Mesothelial cell of epicardium (in vitro differentiated cells): ENCODE data around the gene LAMTOR5. TPM values are rescaled to one million over a fixed set of nuclear protein-coding genes. Genes with fewer than 3 reads are reported as not detected.

Source experiments
- DNase-seq, 2 experiments: peaks; one replicate each; pipeline ENCODE4 v3.0.0; 2021; ENCODE audit warnings: low spot score in 2 of 2; ENCODE audit not compliant: unreplicated experiment in 2 of 2
- H3K27ac Mint-ChIP-seq: 2 replicates; pipeline ENCODE4 v1.8.0; 2021; ENCODE audit warnings: mixed read lengths
- H3K27me3 Mint-ChIP-seq: 2 replicates; pipeline ENCODE4 v1.8.0; 2021; ENCODE audit warnings: low read depth, mixed read lengths
- H3K36me3 Mint-ChIP-seq: 2 replicates; pipeline ENCODE4 v1.8.0; 2021; ENCODE audit warnings: mixed read lengths
- H3K4me1 Mint-ChIP-seq: 2 replicates; pipeline ENCODE4 v1.8.0; 2021; ENCODE audit warnings: mixed read lengths
- H3K4me3 Mint-ChIP-seq: 2 replicates; pipeline ENCODE4 v1.8.0; 2021; ENCODE audit warnings: mild to moderate bottlenecking, moderate library complexity, mixed read lengths
- H3K9me3 Mint-ChIP-seq: 2 replicates; pipeline ENCODE4 v1.8.0; 2021; ENCODE audit warnings: mixed read lengths
- CTCF ChIP-seq: fragments of 200-600 bp; sonication (generic); IDR thresholded peaks from one replicate; pipeline ENCODE4 v1.5.0; 2021; ENCODE audit warnings: antibody characterized with exemption; ENCODE audit not compliant: unreplicated experiment
- total RNA-seq: library from RNA; stranded (reverse); gene quantifications from 3 replicates; pipeline ENCODE4 v1.2.1, GENCODE V29; 2021

LAMTOR5 gene
- total RNA-seq, 1 donor from 2014 or later = 97.8 TPM

GRCh38 chr1:110390096-110390495, 17.4 kb downstream of the LAMTOR5 start:
- Mint-ChIP-seq H3K9me3 (no peaks in the 10 kb centered on the region), H3K27me3 (no peaks in the 10 kb centered on the region), H3K27ac (peak overlapping the region; percentile 94), H3K36me3 (peaks cover 15% of the 10 kb centered on the region), H3K4me3 (peak overlapping the region; percentile 56), H3K4me1 (peaks cover 35% of the 10 kb centered on the region)
- DNase-seq = no peak
- no peak for TF ChIP-seq CTCF

GRCh38 chr1:110387048-110387754, 20.3 kb downstream of the LAMTOR5 start:
- Mint-ChIP-seq H3K4me1 (peaks cover 40% of the 10 kb centered on the region), H3K27me3 (no peaks in the 10 kb centered on the region), H3K36me3 (peaks cover 5% of the 10 kb centered on the region), H3K27ac (no peak overlapping the region), H3K4me3 (no peak overlapping the region), H3K9me3 (no peaks in the 10 kb centered on the region)
- no peak for TF ChIP-seq CTCF
- no peak for DNase-seq

- no peak overlapping the region for H3K4me3 Mint-ChIP-seq
Observed at GRCh38 chr1:110385369-110385768, 22.1 kb downstream of the LAMTOR5 start.

GRCh38 chr1:110384581-110385321, 22.7 kb downstream of the LAMTOR5 start:
- Mint-ChIP-seq H3K36me3 (peaks cover 22% of the 10 kb centered on the region), H3K4me1 (peaks cover 19% of the 10 kb centered on the region), H3K9me3 (no peaks in the 10 kb centered on the region), H3K4me3 (no peak overlapping the region), H3K27me3 (no peaks in the 10 kb centered on the region), H3K27ac (peak overlapping the region; percentile 50)
- DNase-seq = no peak
- no peak for TF ChIP-seq CTCF

More at GRCh38 chr1:110385369-110385768, 22.1 kb downstream of the LAMTOR5 start:
- peaks cover 25% of the 10 kb centered on the region for H3K4me1 Mint-ChIP-seq
- H3K27me3 Mint-ChIP-seq = no peaks in the 10 kb centered on the region
- DNase-seq = no peak
- TF ChIP-seq CTCF = no peak
- peaks cover 17% of the 10 kb centered on the region for H3K36me3 Mint-ChIP-seq
- no peaks in the 10 kb centered on the region for H3K9me3 Mint-ChIP-seq
- H3K27ac Mint-ChIP-seq = no peak overlapping the region

- Mint-ChIP-seq H3K4me3 (no peak overlapping the region), H3K4me1 (peaks cover 15% of the 10 kb centered on the region), H3K9me3 (no peaks in the 10 kb centered on the region), H3K27me3 (no peaks in the 10 kb centered on the region), H3K27ac (peak overlapping the region; percentile 68), H3K36me3 (peaks cover 30% of the 10 kb centered on the region)
- no peak for DNase-seq
- no peak for TF ChIP-seq CTCF
Observed at GRCh38 chr1:110383251-110383990, 24.1 kb downstream of the LAMTOR5 start.
